CD8-positive, alpha-beta memory T cell (primary cell): ENCODE results near the gene RANBP10. TPM values are rescaled to one million over a fixed set of nuclear protein-coding genes. Genes with fewer than 3 reads are reported as not detected.

Experiments
- CTCF ChIA-PET: fragments of 350-600 bp; sonication (Branson Sonifier 250); formaldehyde crosslinking; loops from one replicate; lab custom pipeline; 2021; ENCODE audit warnings: antibody characterized with exemption; lab: Charles Lee
- POLR2A ChIA-PET: fragments of 350-600 bp; sonication (Branson Sonifier 250); formaldehyde crosslinking; loops from one replicate; lab custom pipeline; 2021; ENCODE audit warnings: antibody characterized with exemption; lab: Charles Lee
- DNase-seq, 5 donors: peaks; one replicate each; pipeline versions ENCODE4 v3.0.0 to v3.0.0-alpha.2; 2020 to 2022; ENCODE audit warnings: mixed read lengths in 1 of 5
- H3K27ac ChIP-seq: one replicate; pipeline ENCODE4 v1.7.0; 2013; ENCODE audit warnings: low read depth, mild to moderate bottlenecking, low read length, moderate library complexity
- H3K27me3 ChIP-seq: 2 replicates; pipeline ENCODE4 v1.7.0; 2013; ENCODE audit warnings: low read length, mild to moderate bottlenecking; ENCODE audit not compliant: insufficient read depth, poor library complexity, severe bottlenecking
- H3K36me3 ChIP-seq: 2 replicates; pipeline ENCODE4 v1.7.0; 2013; ENCODE audit warnings: mild to moderate bottlenecking, low read length, moderate library complexity; ENCODE audit not compliant: insufficient read depth
- H3K4me1 ChIP-seq: 2 replicates; pipeline ENCODE4 v1.7.0; 2013; ENCODE audit warnings: mild to moderate bottlenecking, low read length, moderate library complexity; ENCODE audit not compliant: insufficient read depth
- H3K4me3 ChIP-seq: 2 replicates; pipeline ENCODE4 v1.7.0; 2013; ENCODE audit warnings: mild to moderate bottlenecking, low read length
- H3K9me3 ChIP-seq: 2 replicates; pipeline ENCODE4 v1.7.0; 2013; ENCODE audit warnings: mild to moderate bottlenecking, low read length
- H3K27ac Mint-ChIP-seq, 8 donors: one replicate each; pipeline ENCODE4 v1.8.0; 2020 to 2021; ENCODE audit warnings: mixed read lengths in 8 of 8, mild to moderate bottlenecking in 6 of 8, inconsistent platforms in 3 of 8, moderate library complexity in 3 of 8
- H3K27me3 Mint-ChIP-seq, 2 donors: one replicate each; pipeline ENCODE4 v1.8.0; 2020 to 2021; ENCODE audit warnings: mixed read lengths in 2 of 2, mild to moderate bottlenecking in 1 of 2, moderate library complexity in 1 of 2
- H3K36me3 Mint-ChIP-seq, 3 donors: one replicate each; pipeline ENCODE4 v1.8.0; 2020 to 2021; ENCODE audit warnings: mixed read lengths in 3 of 3, inconsistent platforms in 1 of 3, mild to moderate bottlenecking in 1 of 3
- H3K4me1 Mint-ChIP-seq, 3 donors: one replicate each; pipeline ENCODE4 v1.8.0; 2020 to 2021; ENCODE audit warnings: mixed read lengths in 3 of 3, inconsistent platforms in 1 of 3, mild to moderate bottlenecking in 1 of 3
- H3K4me3 Mint-ChIP-seq, 7 donors: one replicate each; pipeline ENCODE4 v1.8.0; 2020 to 2021; ENCODE audit warnings: mixed read lengths in 7 of 7, mild to moderate bottlenecking in 6 of 7, moderate library complexity in 4 of 7, inconsistent platforms in 2 of 7
- H3K9me3 Mint-ChIP-seq, 5 donors: one replicate each; pipeline ENCODE4 v1.8.0; 2020 to 2022; ENCODE audit warnings: mixed read lengths in 5 of 5, mild to moderate bottlenecking in 3 of 5, moderate library complexity in 2 of 5, inconsistent platforms in 1 of 5
- polyA plus RNA-seq: library from polyadenylated mRNA; unstranded; fragments of 300-500 nt; fragmentation: Illumina TruSeq; gene quantifications from one replicate; pipeline ENCODE4 v1.2.3, GENCODE V29; 2021
- total RNA-seq, 2 experiments: library from RNA; stranded (reverse); gene quantifications; one replicate each; pipeline ENCODE4 v1.2.3, GENCODE V29; 2021

Gene RANBP10
- total and polyA plus RNA-seq, 3 experiments from 2014 or later = 11.1 to 20.0 (median 18.9) TPM

GRCh38 chr16:67727521-67728485, 78.6 kb downstream of the RANBP10 start:
- Mint-ChIP-seq H3K9me3 (no peaks in the 10 kb centered on the region), H3K27ac (no peak overlapping the region), H3K4me3 (no peak overlapping the region), H3K36me3 (peaks cover 4 to 82% (median 5%) of the 10 kb centered on the region in 3 donors), H3K27me3 (no peaks in the 10 kb centered on the region), H3K4me1 (no peaks in the 10 kb centered on the region)
- no peaks in the 10 kb centered on the region for H3K27me3 ChIP-seq
- ChIA-PET CTCF (interaction anchor here (1.1 to 1.2 kb wide), 2 partner anchors 9 to 89 kb away, joined by 3 to 4 read pairs; partner anchors contain the start of gene GFOD2), POLR2A (interaction anchor here (0.6 kb wide), 1 partner anchor 147 kb away, joined by 3 read pairs; no protein-coding TSS in a partner anchor)
- no peak for DNase-seq
- no peaks in the 10 kb centered on the region for H3K4me1 ChIP-seq
- H3K4me3 ChIP-seq = no peak overlapping the region
- no peaks in the 10 kb centered on the region for H3K9me3 ChIP-seq
- peaks cover 24% of the 10 kb centered on the region for H3K36me3 ChIP-seq
- H3K27ac ChIP-seq = no peak overlapping the region

GRCh38 chr16:67726106-67727034, 80.0 kb downstream of the RANBP10 start:
- POLR2A ChIA-PET = no interaction called here
- H3K9me3 ChIP-seq = no peaks in the 10 kb centered on the region
- Mint-ChIP-seq H3K27ac (peak overlapping the region in 1 of 8 donors; percentile 38), H3K4me3 (peak overlapping the region in 2 of 7 donors; percentile 40 to 48), H3K4me1 (no peaks in the 10 kb centered on the region), H3K27me3 (no peaks in the 10 kb centered on the region), H3K36me3 (peaks cover 4 to 74% (median 5%) of the 10 kb centered on the region in 3 donors), H3K9me3 (no peaks in the 10 kb centered on the region)
- CTCF ChIA-PET = interaction anchor here (1.1 to 1.2 kb wide), 2 partner anchors 58 to 90 kb away, joined by 3 to 4 read pairs; no protein-coding TSS in a partner anchor
- H3K27me3 ChIP-seq = no peaks in the 10 kb centered on the region
- no peaks in the 10 kb centered on the region for H3K4me1 ChIP-seq
- no peak overlapping the region for H3K27ac ChIP-seq
- H3K4me3 ChIP-seq = no peak overlapping the region
- H3K36me3 ChIP-seq = peaks cover 24% of the 10 kb centered on the region
- DNase-seq = peak in 1 of 5 donors; percentile 26

- H3K4me1 Mint-ChIP-seq = peaks cover 14 to 22% (median 22%) of the 10 kb centered on the region in 3 donors
- H3K36me3 Mint-ChIP-seq = peaks cover under 1 to 56% (median 1%) of the 10 kb centered on the region in 3 donors
- Histone ChIP-seq H3K4me3 (no peak overlapping the region), H3K27me3 (no peaks in the 10 kb centered on the region), H3K27ac (no peak overlapping the region), H3K36me3 (peaks cover 5% of the 10 kb centered on the region), H3K4me1 (peaks cover 10% of the 10 kb centered on the region), H3K9me3 (no peaks in the 10 kb centered on the region)
- H3K4me3 Mint-ChIP-seq = no peak overlapping the region
- peak in 1 of 5 donors; percentile 35 for DNase-seq
- POLR2A ChIA-PET = no interaction called here
- H3K9me3 Mint-ChIP-seq = no peaks in the 10 kb centered on the region
- H3K27me3 Mint-ChIP-seq = no peaks in the 10 kb centered on the region
- H3K27ac Mint-ChIP-seq = no peak overlapping the region
- CTCF ChIA-PET = interaction anchor here (1.1 to 1.2 kb wide), 2 partner anchors 79 to 93 kb away, joined by 3 read pairs; partner anchors contain the start of gene CARMIL2
Observed at GRCh38 chr16:67723911-67724305, 82.5 kb downstream of the RANBP10 start.

GRCh38 chr16:67723151-67723910, 83.0 kb downstream of the RANBP10 start:
- Mint-ChIP-seq H3K36me3 (peaks cover 0 to 50% (median 1%) of the 10 kb centered on the region in 3 donors), H3K4me3 (no peak overlapping the region), H3K27me3 (no peaks in the 10 kb centered on the region), H3K9me3 (no peaks in the 10 kb centered on the region), H3K27ac (peak overlapping the region in 1 of 8 donors; percentile 60), H3K4me1 (peaks cover 18 to 27% (median 26%) of the 10 kb centered on the region in 3 donors)
- H3K9me3 ChIP-seq = no peaks in the 10 kb centered on the region
- no peak overlapping the region for H3K4me3 ChIP-seq
- H3K4me1 ChIP-seq = peaks cover 14% of the 10 kb centered on the region
- H3K27ac ChIP-seq = no peak overlapping the region
- CTCF ChIA-PET = interaction anchor here (1.2 kb wide), 1 partner anchor 78 kb away, joined by 3 read pairs; the partner anchor contains the start of gene CARMIL2
- peak in 1 of 5 donors; percentile 13 for DNase-seq
- H3K27me3 ChIP-seq = no peaks in the 10 kb centered on the region
- POLR2A ChIA-PET = no interaction called here
- peaks cover 3% of the 10 kb centered on the region for H3K36me3 ChIP-seq

GRCh38 chr16:67720236-67720635, 86.1 kb downstream of the RANBP10 start:
- ChIA-PET CTCF (interaction anchor here (1.2 to 1.6 kb wide), 3 partner anchors 9 to 199 kb away, joined by 3 to 6 read pairs (median 4); no protein-coding TSS in a partner anchor), POLR2A (interaction anchor here (1.2 kb wide), 1 partner anchor 96 kb away, joined by 3 read pairs; no protein-coding TSS in a partner anchor)
- peaks cover 27 to 42% (median 42%) of the 10 kb centered on the region in 3 donors for H3K4me1 Mint-ChIP-seq
- H3K36me3 ChIP-seq = no peaks in the 10 kb centered on the region
- H3K9me3 Mint-ChIP-seq = no peaks in the 10 kb centered on the region
- H3K27me3 ChIP-seq = no peaks in the 10 kb centered on the region
- H3K27me3 Mint-ChIP-seq = no peaks in the 10 kb centered on the region
- H3K27ac Mint-ChIP-seq = peak overlapping the region; percentile 97 to 100 (median 99)
- H3K4me3 ChIP-seq = peak overlapping the region; percentile 99
- no peaks in the 10 kb centered on the region for H3K9me3 ChIP-seq
- H3K4me3 Mint-ChIP-seq = peak overlapping the region; percentile 89 to 97 (median 96)
- DNase-seq = no peak
- H3K27ac ChIP-seq = no peak overlapping the region
- peaks cover 0 to 25% (median 1%) of the 10 kb centered on the region in 3 donors for H3K36me3 Mint-ChIP-seq
- H3K4me1 ChIP-seq = peaks cover 19% of the 10 kb centered on the region

- CTCF ChIA-PET = interaction anchor here (0.7 to 1.8 kb wide), 8 partner anchors 9 to 198 kb away, joined by 3 to 6 read pairs (median 4); partner anchors contain the start of genes RANBP10 and TSNAXIP1
- H3K4me3 Mint-ChIP-seq = peak overlapping the region; percentile 89 to 97 (median 96)
- POLR2A ChIA-PET = interaction anchor here (0.5 to 1.4 kb wide), 5 partner anchors 74 to 279 kb away, joined by 3 to 11 read pairs (median 3); partner anchors contain the start of genes DPEP2, RANBP10 and TSNAXIP1
- peaks cover 27 to 45% (median 42%) of the 10 kb centered on the region in 3 donors for H3K4me1 Mint-ChIP-seq
- H3K4me1 ChIP-seq = peaks cover 19% of the 10 kb centered on the region
- no peaks in the 10 kb centered on the region for H3K9me3 Mint-ChIP-seq
- peak overlapping the region; percentile 99 for H3K4me3 ChIP-seq
- peak overlapping the region; percentile 97 to 100 (median 99) for H3K27ac Mint-ChIP-seq
- no peaks in the 10 kb centered on the region for H3K27me3 ChIP-seq
- no peaks in the 10 kb centered on the region for H3K36me3 ChIP-seq
- no peak for DNase-seq
- H3K27ac ChIP-seq = peak overlapping the region; percentile 88
- H3K9me3 ChIP-seq = no peaks in the 10 kb centered on the region
- no peaks in the 10 kb centered on the region for H3K27me3 Mint-ChIP-seq
- peaks cover 0 to 20% (median 1%) of the 10 kb centered on the region in 3 donors for H3K36me3 Mint-ChIP-seq
Observed at GRCh38 chr16:67719778-67720144, 86.6 kb downstream of the RANBP10 start.
